ENCODE results near the gene PGBD1.
A peak's percentile ranks its signal among the peaks of the same experiment; 100 is the strongest.
"Not testable (repeated sequence)": the region's sequence is repeated elsewhere in the genome, so short reads cannot be mapped to it uniquely, and the experiment has no call there.

Gene PGBD1

DNA sequence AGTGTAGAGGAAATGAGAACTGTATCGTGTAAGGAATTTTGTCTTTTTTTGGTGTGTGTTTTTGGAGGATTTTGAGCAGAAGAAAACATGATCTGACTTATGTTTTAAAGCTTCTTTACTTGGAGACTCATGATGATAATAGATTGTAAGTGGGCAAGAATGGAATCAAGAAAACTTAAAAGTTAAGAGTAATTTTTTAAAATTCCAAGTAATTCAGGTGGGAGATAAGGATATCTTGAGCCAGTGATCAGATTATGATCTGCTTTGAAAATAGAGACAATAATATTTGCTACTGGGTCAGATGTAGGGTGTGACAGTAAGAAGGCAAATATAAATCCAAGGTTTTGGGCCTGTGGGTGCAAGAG is 13.7 kb upstream of the PGBD1 start:
- DNase-seq: no peak

DNA sequence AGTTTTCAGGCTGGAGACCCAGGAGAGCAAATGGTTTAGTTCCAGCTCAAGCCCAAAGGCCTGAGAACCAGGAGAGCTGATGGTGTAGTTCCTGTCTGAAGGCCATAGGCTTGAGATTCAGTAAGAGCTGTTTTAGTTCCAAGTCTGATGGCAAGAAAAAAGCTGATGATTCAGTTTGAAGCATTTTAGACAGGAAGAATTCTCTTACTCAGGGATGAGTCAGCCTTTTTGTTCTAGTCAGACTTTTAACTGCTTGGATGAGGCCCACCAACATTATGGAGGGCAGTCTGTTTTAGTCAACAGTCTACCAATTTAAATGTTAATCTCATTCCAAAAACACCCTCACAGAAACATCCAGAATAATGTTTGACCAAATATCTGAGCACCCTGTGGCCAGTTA is 11.9 kb upstream of the PGBD1 start:
- peak; percentile 80 for DNase-seq

- DNase-seq: no peak
Observed at GRCh38 chr6:28274888-28275287, 6.5 kb upstream of the PGBD1 start.

GRCh38 chr6:28277746-28278145 is 3.6 kb upstream of the PGBD1 start:
- DNase-seq: no peak

GRCh38 chr6:28280595-28281287 is 631 bp upstream of the PGBD1 start:
- DNase-seq: no peak

GRCh38 chr6:28282926-28283325 is 1.6 kb downstream of the PGBD1 start:
- peak; percentile 9 for DNase-seq

- no peak for DNase-seq
Observed at GRCh38 chr6:28291573-28291972, 10.2 kb downstream of the PGBD1 start.

- no peak for DNase-seq
Observed at GRCh38 chr6:28295326-28295725, 14.0 kb downstream of the PGBD1 start.

DNA sequence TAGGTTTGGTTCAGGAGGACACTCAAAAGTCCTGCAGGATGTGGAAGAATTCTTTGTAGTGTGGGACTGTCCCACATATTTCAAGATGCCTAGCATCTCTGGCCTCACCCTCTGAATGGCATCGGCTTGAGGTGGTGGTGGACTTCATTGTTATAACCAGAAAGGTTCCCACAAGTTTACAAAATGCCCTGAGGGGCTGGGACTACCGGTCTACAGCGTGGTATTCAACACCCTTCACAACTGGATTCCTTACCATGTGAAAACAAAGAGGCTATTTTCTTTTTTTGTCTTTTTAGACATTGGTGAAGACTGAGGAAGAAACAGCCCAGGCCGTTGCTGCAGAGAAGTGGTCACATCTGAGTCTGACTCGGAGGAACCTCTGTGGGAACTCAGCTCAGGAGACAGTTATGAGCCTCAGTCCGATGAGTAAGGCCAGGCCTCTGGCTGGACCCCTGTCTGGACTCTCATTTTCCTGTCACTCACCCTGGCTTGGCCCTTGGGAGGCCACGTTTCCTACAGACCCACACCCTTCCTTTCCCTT is 15.2 kb downstream of the PGBD1 start:
- DNase-seq: no peak

DNA sequence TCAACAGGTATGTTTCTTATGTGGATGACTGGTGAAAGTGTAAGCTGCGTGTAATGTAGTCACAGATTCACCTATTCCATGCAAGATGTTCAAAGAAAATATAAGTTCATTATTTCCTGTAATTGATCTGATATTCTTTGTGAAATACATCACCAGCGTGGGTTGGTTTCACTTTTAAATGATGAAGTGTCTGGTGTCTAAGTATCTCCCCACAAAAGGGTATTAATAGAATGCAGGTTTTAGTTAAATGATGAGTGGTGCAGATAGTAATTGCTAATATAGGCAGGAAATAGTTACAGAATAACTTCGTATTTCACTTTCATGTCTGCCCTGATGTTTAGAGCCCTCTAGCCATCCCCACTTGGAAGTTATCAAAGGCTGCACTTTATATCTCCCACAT is 22.2 kb downstream of the PGBD1 start:
- DNase-seq: no peak

DNA sequence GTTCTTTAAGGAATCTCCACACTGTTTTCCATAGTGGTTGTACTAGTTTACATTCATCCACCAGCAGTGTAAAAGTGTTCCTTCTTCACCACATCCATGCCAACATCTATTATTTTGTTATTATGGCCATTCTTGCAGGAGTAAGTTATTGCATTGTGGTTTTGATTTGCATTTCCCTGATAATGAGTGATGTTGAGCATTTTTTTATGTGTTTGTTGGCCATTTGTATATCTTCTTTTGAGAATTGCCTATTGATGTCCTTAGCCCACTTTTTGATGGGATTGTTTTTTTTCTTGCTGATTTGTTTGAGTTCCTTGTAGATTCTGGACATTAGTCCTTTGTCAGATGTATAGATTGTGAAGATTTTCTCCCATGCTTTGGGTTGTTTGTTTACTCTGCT is 25.0 kb downstream of the PGBD1 start:
- not testable (repeated sequence) for DNase-seq

- peak; percentile 9 for DNase-seq
Observed at GRCh38 chr6:28311139-28311823, 29.9 kb downstream of the PGBD1 start.

- DNase-seq: no peak
Observed at GRCh38 chr6:28312939-28313338, 31.6 kb downstream of the PGBD1 start.

GRCh38 chr6:28315628-28316027 is 34.3 kb downstream of the PGBD1 start:
- peak; percentile 13 for DNase-seq

GRCh38 chr6:28317866-28318265 is 36.5 kb downstream of the PGBD1 start:
- not testable (repeated sequence) for DNase-seq

DNA sequence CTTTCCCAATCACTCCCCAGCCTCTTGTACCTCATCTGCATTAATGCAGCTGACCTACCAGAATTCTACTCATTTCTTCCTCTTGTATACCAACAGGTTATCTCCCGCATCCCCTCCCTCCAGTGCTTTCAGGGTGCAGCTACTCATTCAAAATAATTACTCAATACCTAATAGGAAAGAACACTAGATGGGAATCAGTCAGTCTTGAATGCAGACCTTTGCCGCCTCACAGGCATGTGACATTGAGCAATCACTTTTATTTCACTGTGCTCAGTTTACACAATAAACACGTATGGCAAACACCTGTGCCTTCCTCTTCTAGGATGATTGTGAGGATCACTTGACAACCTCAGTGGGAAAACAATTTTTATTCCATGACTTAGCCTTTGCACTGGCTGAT is 41.3 kb downstream of the PGBD1 start:
- no peak for DNase-seq

DNA sequence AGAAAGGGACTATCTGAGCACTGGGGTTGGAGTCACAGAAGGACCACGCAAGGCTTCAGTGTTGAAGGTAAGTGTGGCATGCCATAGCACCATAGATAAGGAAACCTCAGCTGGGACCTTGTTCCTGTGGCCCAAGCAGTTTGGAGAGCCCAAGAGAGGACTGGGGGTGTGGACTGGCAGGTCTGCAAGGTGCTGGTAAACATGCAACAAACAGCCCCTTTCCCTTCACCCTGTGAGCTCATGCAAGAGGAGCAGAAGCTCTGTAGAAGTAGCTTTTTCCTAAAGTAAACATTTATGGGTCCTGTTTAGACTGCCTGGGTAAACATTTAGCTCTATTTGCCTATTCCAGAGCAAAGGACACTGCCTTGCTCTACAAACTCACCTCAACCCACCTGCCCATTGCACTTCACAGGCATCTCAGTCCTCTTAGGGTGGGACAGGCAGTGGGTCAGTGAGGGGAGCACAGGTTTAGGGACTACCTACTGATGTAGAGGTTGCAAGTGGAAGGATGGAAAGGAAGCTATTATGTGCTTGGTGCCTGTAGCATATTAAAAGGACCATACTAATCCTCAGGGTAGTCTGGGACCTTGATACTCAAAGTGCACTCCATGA is 42.5 kb downstream of the PGBD1 start:
- DNase-seq: no peak

GRCh38 chr6:28326371-28326948 is 45.1 kb downstream of the PGBD1 start:
- no peak for DNase-seq

- DNase-seq: no peak
Observed at GRCh38 chr6:28330041-28330440, 48.7 kb downstream of the PGBD1 start.

DNA sequence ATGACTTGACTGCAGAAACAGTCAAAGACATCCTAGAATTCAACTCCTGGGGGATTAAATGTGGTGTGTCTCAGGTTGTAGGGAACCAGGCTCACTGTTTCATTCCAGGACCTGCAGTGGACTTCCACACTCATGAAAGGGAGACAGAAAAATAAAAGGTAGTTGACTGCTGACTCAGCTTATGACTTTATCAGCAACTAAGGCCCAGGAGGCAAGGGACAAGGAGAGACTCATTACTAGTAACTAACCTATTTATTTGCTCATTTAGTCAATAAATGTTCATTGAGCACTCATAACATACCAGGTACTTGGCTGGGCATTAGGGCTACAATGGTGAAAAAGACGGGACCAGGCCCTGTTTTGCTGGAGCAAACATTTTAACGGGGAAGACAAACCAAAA is 51.7 kb downstream of the PGBD1 start:
- DNase-seq: no peak

GRCh38 chr6:28333599-28334018 is 52.2 kb downstream of the PGBD1 start:
- no peak for DNase-seq

GRCh38 chr6:28334286-28335039 is 53.1 kb downstream of the PGBD1 start:
- DNase-seq: no peak
